WERI-Rb-1 (cell line): ENCODE data around the gene FARS2.

Source experiments
- DNase-seq: peaks from one replicate; pipeline ENCODE4 v3.0.0-alpha.2; 2020
- H3K27ac ChIP-seq: fragments of 250-450 bp; sonication (Bioruptor Pico); 2 replicates; pipeline ENCODE4 v1.5.1; 2020; ENCODE audit warnings: mild to moderate bottlenecking, moderate library complexity
- H3K27me3 ChIP-seq: fragments of 250-450 bp; sonication (Bioruptor Pico); 2 replicates; pipeline ENCODE4 v1.5.1; 2021; ENCODE audit warnings: mild to moderate bottlenecking, low read depth, moderate library complexity; ENCODE audit not compliant: insufficient read depth, severe bottlenecking
- H3K36me3 ChIP-seq: fragments of 250-450 bp; sonication (Bioruptor Pico); 2 replicates; pipeline ENCODE4 v1.5.1; 2020; ENCODE audit warnings: mild to moderate bottlenecking, moderate library complexity
- H3K4me3 ChIP-seq: 2 replicates; pipeline ENCODE4 v1.5.1; 2011; ENCODE audit warnings: low read depth, mild to moderate bottlenecking, control low read depth, low read length
- H3K9me3 ChIP-seq: fragments of 250-450 bp; sonication (Bioruptor Pico); 2 replicates; pipeline ENCODE4 v1.5.1; 2021; ENCODE audit warnings: mild to moderate bottlenecking, moderate library complexity; ENCODE audit not compliant: severe bottlenecking
- CTCF ChIP-seq: IDR thresholded peaks from 2 replicates; pipeline ENCODE4 v1.5.1; 2011; ENCODE audit warnings: low read depth, mild to moderate bottlenecking, control low read depth, inconsistent platforms, low read length

Gene FARS2

GRCh38 chr6:5672581-5673011 is 411.3 kb downstream of the FARS2 start:
- no peaks in the 10 kb centered on the region for H3K36me3 ChIP-seq
- no peak for DNase-seq
- H3K9me3 ChIP-seq, result no peaks in the 10 kb centered on the region
- no peak overlapping the region for H3K4me3 ChIP-seq
- no peak for TF ChIP-seq CTCF
- H3K27ac ChIP-seq, result no peak overlapping the region
- H3K27me3 ChIP-seq, result no peaks in the 10 kb centered on the region

- Histone ChIP-seq H3K36me3 (no peaks in the 10 kb centered on the region), H3K27ac (no peak overlapping the region), H3K4me3 (no peak overlapping the region), H3K9me3 (no peaks in the 10 kb centered on the region), H3K27me3 (no peaks in the 10 kb centered on the region)
- TF ChIP-seq CTCF, result no peak
- DNase-seq, result no peak
Observed at GRCh38 chr6:5673019-5673790, 411.9 kb downstream of the FARS2 start.

- DNase-seq, result no peak
Observed at GRCh38 chr6:5674141-5674540, 412.8 kb downstream of the FARS2 start.

GRCh38 chr6:5674721-5675120 is 413.4 kb downstream of the FARS2 start:
- Histone ChIP-seq H3K27ac (no peak overlapping the region), H3K36me3 (no peaks in the 10 kb centered on the region), H3K9me3 (no peaks in the 10 kb centered on the region), H3K27me3 (no peaks in the 10 kb centered on the region), H3K4me3 (no peak overlapping the region)
- no peak for DNase-seq
- no peak for TF ChIP-seq CTCF

More at GRCh38 chr6:5674141-5674540, 412.8 kb downstream of the FARS2 start:
- Histone ChIP-seq H3K36me3 (no peaks in the 10 kb centered on the region), H3K9me3 (no peaks in the 10 kb centered on the region), H3K4me3 (no peak overlapping the region), H3K27ac (no peak overlapping the region), H3K27me3 (no peaks in the 10 kb centered on the region)
- no peak for TF ChIP-seq CTCF

- no peaks in the 10 kb centered on the region for H3K36me3 ChIP-seq
- H3K4me3 ChIP-seq, result no peak overlapping the region
- H3K27me3 ChIP-seq, result no peaks in the 10 kb centered on the region
- no peak for TF ChIP-seq CTCF
- H3K9me3 ChIP-seq, result no peaks in the 10 kb centered on the region
- H3K27ac ChIP-seq, result no peak overlapping the region
- DNase-seq, result no peak
Observed at GRCh38 chr6:5676701-5677100, 415.4 kb downstream of the FARS2 start.
